Measurements from ENCODE around the gene COL8A2.

DNA sequence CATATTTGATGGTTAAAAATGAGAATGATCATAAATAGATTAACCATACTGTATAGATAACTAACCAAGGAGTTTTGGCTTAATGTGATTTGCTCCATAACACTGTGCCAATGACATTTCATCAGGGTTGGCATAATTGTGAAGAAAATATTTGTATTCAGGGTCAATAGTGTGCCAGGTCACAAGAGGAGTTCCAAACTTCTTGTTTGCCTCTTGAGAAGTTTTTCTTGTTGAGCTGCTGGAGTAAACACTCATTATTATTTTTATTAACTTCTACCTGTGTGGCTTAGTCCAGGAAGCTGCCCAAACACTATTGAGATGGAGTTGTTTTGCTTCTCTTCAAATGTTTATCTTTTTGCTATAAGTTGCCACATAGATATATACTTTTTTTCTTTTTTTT lies 38.4 kb upstream of the COL8A2 start:
- TF ChIP-seq, protein P1, sequence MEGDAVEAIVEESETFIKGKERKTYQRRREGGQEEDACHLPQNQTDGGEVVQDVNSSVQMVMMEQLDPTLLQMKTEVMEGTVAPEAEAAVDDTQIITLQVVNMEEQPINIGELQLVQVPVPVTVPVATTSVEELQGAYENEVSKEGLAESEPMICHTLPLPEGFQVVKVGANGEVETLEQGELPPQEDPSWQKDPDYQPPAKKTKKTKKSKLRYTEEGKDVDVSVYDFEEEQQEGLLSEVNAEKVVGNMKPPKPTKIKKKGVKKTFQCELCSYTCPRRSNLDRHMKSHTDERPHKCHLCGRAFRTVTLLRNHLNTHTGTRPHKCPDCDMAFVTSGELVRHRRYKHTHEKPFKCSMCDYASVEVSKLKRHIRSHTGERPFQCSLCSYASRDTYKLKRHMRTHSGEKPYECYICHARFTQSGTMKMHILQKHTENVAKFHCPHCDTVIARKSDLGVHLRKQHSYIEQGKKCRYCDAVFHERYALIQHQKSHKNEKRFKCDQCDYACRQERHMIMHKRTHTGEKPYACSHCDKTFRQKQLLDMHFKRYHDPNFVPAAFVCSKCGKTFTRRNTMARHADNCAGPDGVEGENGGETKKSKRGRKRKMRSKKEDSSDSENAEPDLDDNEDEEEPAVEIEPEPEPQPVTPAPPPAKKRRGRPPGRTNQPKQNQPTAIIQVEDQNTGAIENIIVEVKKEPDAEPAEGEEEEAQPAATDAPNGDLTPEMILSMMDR (IDR thresholded peaks at IDR 0.05), result no peak
- no peak for TF ChIP-seq POLR2A (IDR thresholded peaks at IDR 0.05)
